OCI-LY7 (cell line): ENCODE data around the gene SERTAD1. TPM values are rescaled to one million over a fixed set of nuclear protein-coding genes. Genes with fewer than 3 reads are reported as not detected.

ENCODE experiments used
- small RNA-seq: library from RNA; depleted of rRNA; stranded (forward); fragments of <200 nt; gene quantifications from one replicate; pipeline ENCODE3, GENCODE V24; 2014
- total RNA-seq, 2 experiments: library from RNA; depleted of rRNA in 1 of 2; stranded (reverse); fragments of >200 nt in 1 of 2; shearing (Covaris generic) in 1 of 2; gene quantifications; 2 replicates each; pipeline ENCODE4 v1.2.3, GENCODE V29; 2014 to 2022

The SERTAD1 gene
- total RNA-seq, 2 experiments from 2014 or later = 5.7 to 6.1 TPM

Small RNA genes within 50 kb of the gene (small RNA-seq; reads per million reads assigned to genes)
- gene RF00017 = not detected

Other genes starting within 250 kb of the SERTAD1 start
- 20.6 and 20.7 TPM in 2 replicates for gene MAP3K10, start 234.6 kb downstream of the SERTAD1 start, total RNA-seq (2014; rRNA removed; shearing (Covaris generic))
- gene MAP3K10, start 234.6 kb downstream of the SERTAD1 start, total RNA-seq (2022) = 32.5 and 38.4 TPM in 2 replicates
- not detected in 2 replicates for gene TTC9B, start 207.6 kb downstream of the SERTAD1 start, total RNA-seq (2014; rRNA removed; shearing (Covaris generic))
- not detected in 2 replicates for gene TTC9B, start 207.6 kb downstream of the SERTAD1 start, total RNA-seq (2022)
- 0.54 and 0.59 TPM in 2 replicates for gene CCNP, start 199.3 kb downstream of the SERTAD1 start, total RNA-seq (2014; rRNA removed; shearing (Covaris generic))
- 0.48 and 0.61 TPM in 2 replicates for gene CCNP, start 199.3 kb downstream of the SERTAD1 start, total RNA-seq (2022)
- 97.8 and 116 TPM in 2 replicates for gene AKT2, start 140.6 kb downstream of the SERTAD1 start, total RNA-seq (2014; rRNA removed; shearing (Covaris generic))
- gene AKT2, start 140.6 kb downstream of the SERTAD1 start, total RNA-seq (2022) = 192 and 197 TPM in 2 replicates
- gene C19orf47, start 77.6 kb downstream of the SERTAD1 start, total RNA-seq (2014; rRNA removed; shearing (Covaris generic)) = 10.0 and 15.6 TPM in 2 replicates
- 28.9 and 33.8 TPM in 2 replicates for gene C19orf47, start 77.6 kb downstream of the SERTAD1 start, total RNA-seq (2022)
- 84.0 and 109 TPM in 2 replicates for gene PLD3, start 77.3 kb downstream of the SERTAD1 start, total RNA-seq (2014; rRNA removed; shearing (Covaris generic))
- gene PLD3, start 77.3 kb downstream of the SERTAD1 start, total RNA-seq (2022) = 111 and 114 TPM in 2 replicates
- gene HIPK4, start 35.8 kb downstream of the SERTAD1 start, total RNA-seq (2014; rRNA removed; shearing (Covaris generic)) = not detected in 2 replicates
- gene HIPK4, start 35.8 kb downstream of the SERTAD1 start, total RNA-seq (2022) = not detected in 2 replicates
- gene PRX, start 12.6 kb downstream of the SERTAD1 start, total RNA-seq (2014; rRNA removed; shearing (Covaris generic)) = 1.8 and 2.2 TPM in 2 replicates
- gene PRX, start 12.6 kb downstream of the SERTAD1 start, total RNA-seq (2022) = 4.0 and 4.9 TPM in 2 replicates
- 12.2 and 15.7 TPM in 2 replicates for gene SERTAD3, start 18.3 kb upstream of the SERTAD1 start, total RNA-seq (2014; rRNA removed; shearing (Covaris generic))
- gene SERTAD3, start 18.3 kb upstream of the SERTAD1 start, total RNA-seq (2022) = 18.6 and 21.3 TPM in 2 replicates
- gene BLVRB, start 39.8 kb upstream of the SERTAD1 start, total RNA-seq (2014; rRNA removed; shearing (Covaris generic)) = 46.0 and 48.5 TPM in 2 replicates
- 40.3 and 45.0 TPM in 2 replicates for gene BLVRB, start 39.8 kb upstream of the SERTAD1 start, total RNA-seq (2022)
- gene SPTBN4, start 41.0 kb upstream of the SERTAD1 start, total RNA-seq (2014; rRNA removed; shearing (Covaris generic)) = 2.2 and 6.3 TPM in 2 replicates
- 3.3 and 4.1 TPM in 2 replicates for gene SPTBN4, start 41.0 kb upstream of the SERTAD1 start, total RNA-seq (2022)
- 42.0 and 49.4 TPM in 2 replicates for gene SHKBP1, start 150.9 kb upstream of the SERTAD1 start, total RNA-seq (2014; rRNA removed; shearing (Covaris generic))
- gene SHKBP1, start 150.9 kb upstream of the SERTAD1 start, total RNA-seq (2022) = 115 and 130 TPM in 2 replicates
- 22.1 and 44.5 TPM in 2 replicates for gene LTBP4, start 175.4 kb upstream of the SERTAD1 start, total RNA-seq (2014; rRNA removed; shearing (Covaris generic))
- 108 and 121 TPM in 2 replicates for gene LTBP4, start 175.4 kb upstream of the SERTAD1 start, total RNA-seq (2022)